Uterus (tissue), 2 donors: ENCODE results near the gene TMEM42.

Experiments used
- CTCF ChIP-seq, 4 experiments: fragments of 200-600 bp in 2 of 4; fragments of 450-650 bp in 2 of 4; sonication (generic) in 2 of 4; IDR thresholded peaks; one replicate each; pipeline ENCODE4 v1.5.1; 2016 to 2019; ENCODE audit warnings: antibody characterized with exemption in 4 of 4, mild to moderate bottlenecking in 2 of 4, moderate library complexity in 1 of 4
- POLR2A ChIP-seq, 2 donors: fragments of 450-650 bp; IDR thresholded peaks; one replicate each; pipeline ENCODE4 v1.6.1; 2016; ENCODE audit warnings: antibody characterized with exemption in 2 of 2, mild to moderate bottlenecking in 1 of 2, moderate library complexity in 1 of 2

GRCh38 chr3:44832032-44832431 is 29.7 kb upstream of the TMEM42 start:
- TF ChIP-seq CTCF (IDR thresholded peaks at IDR 0.05) (no peak), POLR2A (IDR thresholded peaks at IDR 0.05) (no peak)
